H1 (cell line): ENCODE results near the gene TIGD1. TPM values are rescaled to one million over a fixed set of nuclear protein-coding genes. Genes with fewer than 3 reads are reported as not detected.

Experiments
- CTCF ChIA-PET: fragments of 300-600 bp; sonication (Branson Sonifier 250); formaldehyde crosslinking; loops from one replicate; lab custom pipeline; 2021; ENCODE audit not compliant: partially characterized antibody; lab: Charles Lee
- POLR2A ChIA-PET: fragments of 300-600 bp; sonication (Branson Sonifier 250); formaldehyde crosslinking; loops from one replicate; lab custom pipeline; 2021; ENCODE audit warnings: inconsistent platforms; ENCODE audit not compliant: partially characterized antibody; lab: Charles Lee
- DNase-seq, 2 experiments: peaks; one replicate each; pipeline versions ENCODE4 v3.0.0 to v3.0.0-alpha.2; 2010 to 2022; ENCODE audit warnings: low spot score in 2 of 2, low read depth in 1 of 2, mixed read lengths in 1 of 2
- FAIRE-seq: peaks from 2 replicates; lab custom pipeline; 2011; peaks lifted over from hg19 to GRCh38; lab: Jason Lieb, UNC
- H2AFZ ChIP-seq: 2 replicates; pipeline ENCODE4 v1.8.1; 2012; ENCODE audit warnings: low read length, inconsistent platforms
- H2AK5ac ChIP-seq: 2 replicates; pipeline ENCODE4 v1.6.1; 2013; ENCODE audit warnings: low read depth, low read length
- H2BK120ac ChIP-seq: replicated peaks from 2 replicates; pipeline ENCODE3; 2013; ENCODE audit warnings: low read depth, low read length, inconsistent platforms
- H2BK12ac ChIP-seq: 2 replicates; pipeline ENCODE4 v1.6.1; 2013; ENCODE audit warnings: low read depth, low read length
- H2BK15ac ChIP-seq: 2 replicates; pipeline ENCODE4 v1.6.1; 2013; ENCODE audit warnings: low read length
- H2BK20ac ChIP-seq: 2 replicates; pipeline ENCODE4 v1.6.1; 2013; ENCODE audit warnings: low read length
- H2BK5ac ChIP-seq: 2 replicates; pipeline ENCODE4 v1.6.1; 2013; ENCODE audit warnings: low read depth, low read length
- H3K14ac ChIP-seq: 2 replicates; pipeline ENCODE4 v1.6.1; 2013; ENCODE audit warnings: inconsistent platforms; ENCODE audit not compliant: insufficient read length
- H3K18ac ChIP-seq: 2 replicates; pipeline ENCODE4 v1.6.1; 2013; ENCODE audit warnings: low read length; ENCODE audit errors: extremely low read depth
- H3K23ac ChIP-seq: 2 replicates; pipeline ENCODE4 v1.6.1; 2013; ENCODE audit warnings: inconsistent platforms; ENCODE audit not compliant: insufficient read length
- H3K23me2 ChIP-seq: 2 replicates; pipeline ENCODE4 v1.6.1; 2013; ENCODE audit warnings: low read depth, low read length
- H3K27ac ChIP-seq: 2 replicates; pipeline ENCODE4 v1.6.1; 2011; ENCODE audit warnings: low read depth, low read length, inconsistent platforms
- H3K27me3 ChIP-seq, 4 experiments: replicated peaks in 1 of 4; 1 replicate in 1 of 4; 2 replicates in 3 of 4; pipeline versions ENCODE4 v1.6.1 to v1.8.1; 2011 to 2013; ENCODE audit warnings: low read length in 3 of 4, mild to moderate bottlenecking in 3 of 4, inconsistent platforms in 2 of 4, mixed read lengths in 2 of 4, moderate library complexity in 1 of 4; ENCODE audit not compliant: control insufficient read depth in 3 of 4, insufficient read depth in 3 of 4; ENCODE audit errors: extremely low read depth in 1 of 4
- H3K36me3 ChIP-seq, 4 experiments: 2 replicates each; pipeline versions ENCODE4 v1.6.1 to v1.8.1; 2011 to 2013; ENCODE audit warnings: mild to moderate bottlenecking in 4 of 4, low read length in 3 of 4, moderate library complexity in 2 of 4, control low read depth in 1 of 4, inconsistent platforms in 1 of 4; ENCODE audit not compliant: insufficient read depth in 4 of 4, control insufficient read depth in 2 of 4
- H3K4ac ChIP-seq: replicated peaks from 2 replicates; pipeline ENCODE3; 2013; ENCODE audit warnings: low read length, low read depth, mixed read lengths, inconsistent platforms; ENCODE audit not compliant: insufficient read length
- H3K4me1 ChIP-seq, 4 experiments: replicated peaks in 1 of 4; 1 replicate in 1 of 4; 2 replicates in 3 of 4; pipeline versions ENCODE4 v1.6.1 to v1.8.1; 2011 to 2013; ENCODE audit warnings: low read length in 3 of 4, inconsistent platforms in 2 of 4, mixed read lengths in 1 of 4; ENCODE audit not compliant: insufficient read depth in 4 of 4, control insufficient read depth in 3 of 4
- H3K4me2 ChIP-seq, 2 experiments: 2 replicates each; pipeline versions ENCODE4 v1.6.1 to v1.8.1; 2011 to 2013; ENCODE audit warnings: low read depth in 2 of 2, low read length in 2 of 2, control low read depth in 1 of 2, inconsistent platforms in 1 of 2, mild to moderate bottlenecking in 1 of 2; ENCODE audit not compliant: insufficient read depth in 1 of 2
- H3K4me3 ChIP-seq, 4 experiments: fragments of 200-600, 300-600 bp in 1 of 4; sonication (generic), shearing (Covaris generic), sonication (Bioruptor Twin) in 1 of 4; 2 replicates each; pipeline versions ENCODE4 v1.5.1 to v1.8.1; 2011 to 2016; ENCODE audit warnings: low read length in 4 of 4, low read depth in 3 of 4, control low read depth in 2 of 4, inconsistent platforms in 2 of 4, mild to moderate bottlenecking in 2 of 4, mixed read lengths in 1 of 4, moderate library complexity in 1 of 4; ENCODE audit not compliant: insufficient read depth in 2 of 4; ENCODE audit errors: extremely low read depth in 1 of 4
- H3K56ac ChIP-seq: replicated peaks from 2 replicates; pipeline ENCODE3; 2013; ENCODE audit warnings: low read depth, mild to moderate bottlenecking, mixed read lengths, low read length, inconsistent platforms; ENCODE audit not compliant: insufficient read length
- H3K79me1 ChIP-seq: 2 replicates; pipeline ENCODE4 v1.6.1; 2013; ENCODE audit warnings: low read depth, low read length, control low read depth
- H3K79me2 ChIP-seq, 2 experiments: 2 replicates each; pipeline versions ENCODE4 v1.6.1 to v1.8.1; 2012 to 2013; ENCODE audit warnings: low read length in 2 of 2, mild to moderate bottlenecking in 2 of 2, inconsistent platforms in 1 of 2; ENCODE audit not compliant: insufficient read depth in 2 of 2, control insufficient read depth in 1 of 2
- H3K9ac ChIP-seq, 4 experiments: replicated peaks in 1 of 4; 1 replicate in 1 of 4; 2 replicates in 3 of 4; pipeline versions ENCODE4 v1.6.1 to v1.8.1; 2011 to 2013; ENCODE audit warnings: low read depth in 3 of 4, low read length in 3 of 4, control low read depth in 2 of 4, mild to moderate bottlenecking in 2 of 4, moderate library complexity in 2 of 4, inconsistent platforms in 1 of 4; ENCODE audit errors: extremely low read depth in 1 of 4
- H3K9me3 ChIP-seq, 2 experiments: 2 replicates each; pipeline versions ENCODE4 v1.6.1 to v1.8.1; 2012 to 2013; ENCODE audit warnings: mild to moderate bottlenecking in 2 of 2, moderate library complexity in 2 of 2, control low read depth in 1 of 2, inconsistent platforms in 1 of 2, low read depth in 1 of 2, low read length in 1 of 2, mixed read lengths in 1 of 2; ENCODE audit not compliant: insufficient read depth in 2 of 2
- H4K20me1 ChIP-seq, 2 experiments: replicated peaks in 1 of 2; 2 replicates each; pipeline versions ENCODE3 to v1.8.1; 2011 to 2013; ENCODE audit warnings: inconsistent platforms in 2 of 2, low read length in 2 of 2, mild to moderate bottlenecking in 1 of 2; ENCODE audit not compliant: insufficient read depth in 2 of 2, control insufficient read depth in 1 of 2
- H4K5ac ChIP-seq: 2 replicates; pipeline ENCODE4 v1.6.1; 2013; ENCODE audit warnings: low read length, low read depth, mixed read lengths, inconsistent platforms; ENCODE audit not compliant: insufficient read length
- H4K8ac ChIP-seq: 2 replicates; pipeline ENCODE4 v1.8.0; 2013; ENCODE audit warnings: mild to moderate bottlenecking, moderate library complexity, low read length, inconsistent platforms; ENCODE audit not compliant: insufficient read depth; ENCODE audit errors: extremely low read depth
- H4K91ac ChIP-seq: replicated peaks from 2 replicates; pipeline ENCODE3; 2013; ENCODE audit warnings: low read length, mixed read lengths, inconsistent platforms; ENCODE audit not compliant: insufficient read length
- ATF2 ChIP-seq: IDR thresholded peaks from 2 replicates; pipeline ENCODE4 v1.6.1; 2012; ENCODE audit warnings: low read length, inconsistent platforms
- BACH1 ChIP-seq: IDR thresholded peaks from 2 replicates; pipeline ENCODE4 v1.6.1; 2012; ENCODE audit warnings: low read length, improper control_type of control experiment
- CREB1 ChIP-seq: IDR thresholded peaks from 2 replicates; pipeline ENCODE4 v1.6.1; 2012; ENCODE audit warnings: inconsistent platforms
- EP300 ChIP-seq, 2 experiments: IDR thresholded peaks; 1 replicate in 1 of 2; 2 replicates in 1 of 2; pipeline ENCODE4 v1.6.1; 2011 to 2012; ENCODE audit warnings: low read depth in 2 of 2, low read length in 2 of 2, mild to moderate bottlenecking in 2 of 2, borderline replicate concordance in 1 of 2, inconsistent platforms in 1 of 2, moderate library complexity in 1 of 2
- HDAC6 ChIP-seq: IDR thresholded peaks from one replicate; pipeline ENCODE4 v1.7.1; 2012; ENCODE audit warnings: low read depth, mild to moderate bottlenecking, inconsistent platforms, low read length, moderate library complexity
- NANOG ChIP-seq: IDR thresholded peaks from 2 replicates; pipeline ENCODE4 v1.6.1; 2011; ENCODE audit warnings: low read length, low read depth, mild to moderate bottlenecking, inconsistent platforms; ENCODE audit not compliant: insufficient read depth, poor library complexity, severe bottlenecking
- RFX5 ChIP-seq: IDR thresholded peaks from 2 replicates; pipeline ENCODE4 v1.6.1; 2011; ENCODE audit warnings: low read depth, low read length, improper control_type of control experiment, borderline replicate concordance
- RXRA ChIP-seq: IDR thresholded peaks from 2 replicates; pipeline ENCODE4 v1.6.1; 2011; ENCODE audit warnings: low read depth, mild to moderate bottlenecking, low read length, moderate library complexity; ENCODE audit not compliant: insufficient read depth
- TAF1 ChIP-seq: IDR thresholded peaks from 2 replicates; pipeline ENCODE4 v1.6.1; 2011; ENCODE audit warnings: mild to moderate bottlenecking, low read depth, low read length
- TAF7 ChIP-seq: optimal IDR thresholded peaks from 2 replicates; pipeline ENCODE3; 2011; ENCODE audit warnings: low read depth, mild to moderate bottlenecking, inconsistent platforms, low read length, moderate library complexity, borderline replicate concordance
- TCF12 ChIP-seq: IDR thresholded peaks from 2 replicates; pipeline ENCODE4 v1.6.1; 2011; ENCODE audit warnings: low read depth, mild to moderate bottlenecking, low read length
- WGBS, 2 experiments: shearing (Covaris generic) in 1 of 2; methylation state at CpG; one replicate each; pipeline versions ENCODE4 v1.1.6 to v1.1.7; 2013 to 2015; ENCODE audit warnings: low lambda C conversion rate in 2 of 2, mixed read lengths in 2 of 2, inconsistent platforms in 1 of 2, low coverage in 1 of 2, missing lambda C conversion rate in 1 of 2; ENCODE audit not compliant: insufficient replicate concordance in 2 of 2, insufficient coverage in 1 of 2, insufficient read length in 1 of 2; ENCODE audit errors: extremely low coverage in 1 of 2, missing lambda C conversion rate in 1 of 2; 5-methylcytosine and 5-hydroxymethylcytosine counted together
- polyA plus RNA-seq, 7 experiments: library from polyadenylated mRNA; depleted of rRNA in 3 of 7; stranded (reverse) in 5 of 7; unstranded in 2 of 7; fragments of >200 nt in 5 of 7; fragments of 200-250 nt in 2 of 7; gene quantifications; 1 replicate in 5 of 7; 2 replicates in 1 of 7; 4 replicates in 1 of 7; pipeline versions ENCODE4 v1.2.1 to v1.2.3, GENCODE V29; 2011 to 2013; ENCODE audit warnings: missing spikeins in 2 of 7, mixed read lengths in 2 of 7
- total RNA-seq: library from RNA; stranded (reverse); fragmentation: NEBNext Ultra II Directional; extraction: Animal tissue kit (Norgen Biotek cat#: 25700); gene quantifications from 2 replicates; pipeline ENCODE4 v1.2.1, GENCODE V29; 2021

TIGD1 gene
- total and polyA plus RNA-seq, 2 of the 8 experiments (the other 6 are each of a cell fraction or from before 2014, with no cell fraction given), result 4.7 to 8.3 TPM

DNA sequence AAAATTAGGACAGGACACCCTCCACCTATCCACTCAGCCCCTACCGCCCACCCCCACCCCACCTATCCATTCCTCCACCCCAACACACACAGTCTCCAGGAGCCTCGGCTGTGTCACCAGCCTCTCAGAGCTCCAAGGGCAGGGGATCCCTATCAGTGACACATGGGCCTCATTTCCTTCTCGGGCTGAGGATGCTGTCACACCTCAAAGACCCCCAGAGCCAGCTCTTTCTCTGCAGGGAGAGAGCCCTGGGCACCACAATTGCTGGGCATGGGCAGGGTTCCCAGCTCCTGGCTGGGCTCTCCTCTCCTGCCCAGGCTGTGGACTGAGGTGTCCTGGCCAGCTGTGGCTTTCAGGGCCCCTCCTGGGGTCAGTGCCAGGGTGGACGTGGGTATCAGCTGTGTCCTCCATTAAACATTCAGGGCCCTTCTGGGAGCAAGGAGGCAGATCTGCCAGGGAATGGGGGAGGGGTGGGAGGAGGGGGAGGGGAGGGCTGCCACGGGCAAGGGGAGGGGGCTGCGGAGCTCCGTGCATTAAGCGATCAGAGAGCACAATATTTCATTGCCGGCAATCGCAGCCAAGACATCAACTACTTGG, 48.5 kb downstream of the TIGD1 start:
- H3K27me3 ChIP-seq, result peaks cover 15 to 45% (median 39%) of the 10 kb centered on the region in 4 experiments
- no peak for TF ChIP-seq EP300 (IDR thresholded peaks at IDR 0.05; ENCODE audit: borderline replicate concordance in 1 of 2, low read depth in 2 of 2, low read length in 2 of 2)
- TF ChIP-seq ATF2, result no peak
- no peak for TF ChIP-seq BACH1
- TF ChIP-seq TAF1, result no peak
- TF ChIP-seq TCF12, result no peak
- no peak for TF ChIP-seq RFX5
- TF ChIP-seq HDAC6, result no peak
- TF ChIP-seq TAF7, result no peak
- no peak for TF ChIP-seq NANOG
- TF ChIP-seq CREB1, result no peak
- no peak for TF ChIP-seq RXRA

More for the DNA sequence above, 48.5 kb downstream of the TIGD1 start:
- H3K4me1 ChIP-seq, result peaks cover 0 to 35% (median 18%) of the 10 kb centered on the region in 4 experiments; a peak in 6 of 7 replicates
- H4K5ac ChIP-seq, result peak overlapping the region; percentile 48
- peaks cover 0 to 2% of the 10 kb centered on the region in 2 experiments for H4K20me1 ChIP-seq
- CTCF ChIA-PET, result interaction anchor here (0.6 to 2.9 kb wide), 11 partner anchors 10 to 131 kb away, joined by 3 to 13 read pairs (median 4); no protein-coding TSS in a partner anchor
- H3K4ac ChIP-seq, result no peak overlapping the region
- H3K36me3 ChIP-seq, result no peaks in the 10 kb centered on the region
- peak overlapping the region; percentile 100 for H3K4me2 ChIP-seq
- no peak overlapping the region for H4K8ac ChIP-seq
- 54% methylated on average over 3 of the region's 10 CpGs; no CpG with 5 or more reads in 1 of the 2 experiments for WGBS, 2 experiments
- H3K23ac ChIP-seq, result no peak overlapping the region
- no peak overlapping the region for H2AFZ ChIP-seq
- no peak overlapping the region for H2BK120ac ChIP-seq
- H3K18ac ChIP-seq, result peak overlapping the region; percentile 83
- H3K56ac ChIP-seq, result peak overlapping the region; percentile 12
- H3K79me1 ChIP-seq, result no peaks in the 10 kb centered on the region
- no peak overlapping the region for H2BK12ac ChIP-seq
- 0 out of 2 replicates have a peak overlapping the region, but pooled peaks have one; percentile 39 for H2AK5ac ChIP-seq
- H3K23me2 ChIP-seq, result peaks cover 12% of the 10 kb centered on the region
- DNase-seq, result no peak
- no peaks in the 10 kb centered on the region for H3K9me3 ChIP-seq
- no peak for FAIRE-seq
- H2BK20ac ChIP-seq, result peak overlapping the region; percentile 86; the same call in 1 of the 2 replicates
- no peak overlapping the region for H2BK5ac ChIP-seq
- POLR2A ChIA-PET, result interaction anchor here (0.9 to 1.3 kb wide), 2 partner anchors 10 to 19 kb away, joined by 3 to 4 read pairs; partner anchors contain the start of gene PRSS56
- no peak overlapping the region for H2BK15ac ChIP-seq
- no peak overlapping the region for H3K9ac ChIP-seq
- H3K14ac ChIP-seq, result no peak overlapping the region
- H3K4me3 ChIP-seq, result peak overlapping the region; percentile 18 to 84 (median 46); a peak in 5 of 8 replicates
- H3K27ac ChIP-seq, result no peak overlapping the region
- H3K79me2 ChIP-seq, result no peaks in the 10 kb centered on the region
- H4K91ac ChIP-seq, result no peak overlapping the region
